RWPE2 (cell line): ENCODE measurements around the gene DENND5A.

ENCODE experiments used
- ATAC-seq: fragments of 200-7000 bp; cut with Tn5 transposase; 3 replicates; pipeline ENCODE4 v1.9.1; 2021; ENCODE audit warnings: low read depth
- DNase-seq: peaks from one replicate; pipeline ENCODE4 v3.0.0-alpha.2; 2020; ENCODE audit warnings: low spot score
- H3K27ac ChIP-seq: fragments of 450-650 bp; 2 replicates; pipeline ENCODE4 v1.5.1; 2017; ENCODE audit warnings: mild to moderate bottlenecking; ENCODE audit not compliant: poor library complexity, severe bottlenecking
- H3K27me3 ChIP-seq: fragments of 250-450 bp; sonication (Bioruptor Pico); 2 replicates; pipeline ENCODE4 v1.5.1; 2021; ENCODE audit warnings: mild to moderate bottlenecking, moderate library complexity; ENCODE audit not compliant: insufficient read depth, poor library complexity, severe bottlenecking
- H3K36me3 ChIP-seq: fragments of 250-450 bp; sonication (Bioruptor Pico); 2 replicates; pipeline ENCODE4 v1.5.1; 2020; ENCODE audit warnings: low read depth, mild to moderate bottlenecking, moderate library complexity
- H3K4me1 ChIP-seq: fragments of 250-450 bp; sonication (Bioruptor Pico); 2 replicates; pipeline ENCODE4 v1.5.1; 2021; ENCODE audit warnings: mild to moderate bottlenecking, moderate library complexity; ENCODE audit not compliant: insufficient read depth, poor library complexity, severe bottlenecking
- H3K4me3 ChIP-seq: fragments of 250-450 bp; sonication (Bioruptor Pico); 2 replicates; pipeline ENCODE4 v1.5.1; 2021; ENCODE audit warnings: mild to moderate bottlenecking, moderate library complexity; ENCODE audit not compliant: severe bottlenecking
- H3K9me3 ChIP-seq: fragments of 250-450 bp; sonication (Bioruptor Pico); 2 replicates; pipeline ENCODE4 v1.5.1; 2021; ENCODE audit warnings: mild to moderate bottlenecking, moderate library complexity; ENCODE audit not compliant: severe bottlenecking
- CTCF ChIP-seq: fragments of 450-650 bp; IDR thresholded peaks from one replicate; pipeline ENCODE4 v1.5.1; 2017; ENCODE audit warnings: mild to moderate bottlenecking, moderate library complexity; ENCODE audit not compliant: poor library complexity, severe bottlenecking

DENND5A gene

GRCh38 chr11:9254416-9254815, 10.7 kb downstream of the DENND5A start:
- H3K27me3 ChIP-seq = no peaks in the 10 kb centered on the region
- no peak overlapping the region for H3K4me3 ChIP-seq
- H3K4me1 ChIP-seq = no peaks in the 10 kb centered on the region
- DNase-seq = no peak
- H3K27ac ChIP-seq = no peak overlapping the region
- H3K9me3 ChIP-seq = no peaks in the 10 kb centered on the region
- no peak for ATAC-seq
- H3K36me3 ChIP-seq = peaks cover 5% of the 10 kb centered on the region; the same call in 1 of the 2 replicates
- no peak for TF ChIP-seq CTCF

- no peak for ATAC-seq
- Histone ChIP-seq H3K9me3 (no peaks in the 10 kb centered on the region), H3K27ac (no peak overlapping the region), H3K36me3 (no peaks in the 10 kb centered on the region), H3K4me3 (no peak overlapping the region), H3K4me1 (no peaks in the 10 kb centered on the region), H3K27me3 (no peaks in the 10 kb centered on the region)
- DNase-seq = no peak
- no peak for TF ChIP-seq CTCF
Measured at GRCh38 chr11:9253086-9253485, 12.1 kb downstream of the DENND5A start.

GRCh38 chr11:9251311-9251710, 13.8 kb downstream of the DENND5A start:
- no peaks in the 10 kb centered on the region for H3K36me3 ChIP-seq
- H3K4me3 ChIP-seq = no peak overlapping the region
- no peak for TF ChIP-seq CTCF
- no peaks in the 10 kb centered on the region for H3K4me1 ChIP-seq
- H3K27ac ChIP-seq = no peak overlapping the region
- no peaks in the 10 kb centered on the region for H3K27me3 ChIP-seq
- ATAC-seq (0 out of 3 replicates have a peak, but pooled peaks have one; percentile 41), DNase-seq (no peak)
- H3K9me3 ChIP-seq = no peaks in the 10 kb centered on the region

- H3K27ac ChIP-seq = no peak overlapping the region
- ATAC-seq (no peak), DNase-seq (no peak)
- no peaks in the 10 kb centered on the region for H3K9me3 ChIP-seq
- no peaks in the 10 kb centered on the region for H3K36me3 ChIP-seq
- H3K4me3 ChIP-seq = no peak overlapping the region
- H3K4me1 ChIP-seq = no peaks in the 10 kb centered on the region
- TF ChIP-seq CTCF = no peak
- no peaks in the 10 kb centered on the region for H3K27me3 ChIP-seq
Measured at GRCh38 chr11:9250139-9250582, 15.0 kb downstream of the DENND5A start.

GRCh38 chr11:9249252-9249651, 15.9 kb downstream of the DENND5A start:
- H3K27ac ChIP-seq = no peak overlapping the region
- H3K4me3 ChIP-seq = no peak overlapping the region
- no peak for ATAC-seq
- H3K4me1 ChIP-seq = no peaks in the 10 kb centered on the region
- H3K36me3 ChIP-seq = no peaks in the 10 kb centered on the region
- TF ChIP-seq CTCF = no peak
- no peaks in the 10 kb centered on the region for H3K9me3 ChIP-seq
- no peak for DNase-seq
- no peaks in the 10 kb centered on the region for H3K27me3 ChIP-seq
